ENCODE measurements around the gene PRSS12. TPM values are rescaled to one million over a fixed set of nuclear protein-coding genes. Genes with fewer than 3 reads are reported as not detected.

Gene PRSS12
- total RNA-seq, 1 experiment from 2014 or later: 13.8 TPM

DNA sequence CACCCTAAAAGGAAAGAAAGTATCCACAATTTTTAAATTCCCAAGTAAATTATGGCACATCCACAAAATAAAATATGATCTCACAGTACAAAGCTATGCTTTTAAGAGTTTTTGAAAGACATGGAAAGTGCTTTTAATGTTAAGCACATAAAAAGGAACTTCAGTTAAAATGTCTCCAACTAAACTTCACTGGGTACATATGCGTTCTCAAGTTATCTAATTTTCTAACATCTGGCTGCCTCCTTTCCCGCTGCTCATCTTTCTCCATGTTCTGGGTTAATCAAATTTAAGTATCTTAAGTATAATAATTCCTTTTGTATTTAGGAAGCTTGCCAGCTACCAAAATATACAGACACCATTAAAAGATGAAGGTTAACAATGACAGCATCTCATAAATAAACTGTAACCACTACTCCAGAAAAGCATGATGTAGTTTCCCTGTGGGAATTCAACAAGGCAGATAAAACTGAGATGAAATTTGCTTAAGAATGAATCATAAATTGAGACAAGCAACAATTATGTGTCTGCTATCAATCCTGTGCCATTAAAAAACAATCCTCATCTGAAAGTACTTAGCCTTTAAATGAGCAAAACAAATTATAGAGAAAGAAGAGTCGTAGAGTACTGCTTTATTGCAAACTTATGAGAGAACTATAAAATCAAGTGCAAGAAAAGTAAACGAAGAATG, 25.1 kb downstream of the PRSS12 start:
- no peaks in the 10 kb centered on the region for H3K27me3 ChIP-seq (ENCODE audit: insufficient read depth, low read length)
- no peaks in the 10 kb centered on the region for H4K20me1 ChIP-seq (ENCODE audit: insufficient read depth)
- no peaks in the 10 kb centered on the region for H3K9me3 ChIP-seq (ENCODE audit: control insufficient read depth in 1 of 2, insufficient read depth in 1 of 2, low read depth in 1 of 2, low read length in 2 of 2)
- no peak for TF ChIP-seq SRF (IDR thresholded peaks at IDR 0.05; ENCODE audit: low read depth)
- TF ChIP-seq SIN3A (IDR thresholded peaks at IDR 0.05; ENCODE audit: low read depth): no peak
- no peak for TF ChIP-seq CTCF (IDR thresholded peaks at IDR 0.05 in 2 of 3, conservative IDR thresholded peaks at IDR 0.05 in 1 of 3; ENCODE audit: borderline replicate concordance in 1 of 3, insufficient read depth in 1 of 3, low read depth in 2 of 3, low read length in 2 of 3)
- TF ChIP-seq ZFX (IDR thresholded peaks at IDR 0.05): no peak
- no peak for TF ChIP-seq ZNF274 (IDR thresholded peaks at IDR 0.05; ENCODE audit: low read depth, low read length)
- TF ChIP-seq POLR2AphosphoS5 (IDR thresholded peaks at IDR 0.05; ENCODE audit: low read depth, low read length): no peak
- no peak for TF ChIP-seq FOSL1 (IDR thresholded peaks at IDR 0.05; ENCODE audit: low read depth)
- no peak for TF ChIP-seq SP1 (IDR thresholded peaks at IDR 0.05; ENCODE audit: low read depth)
- TF ChIP-seq ELF1 (IDR thresholded peaks at IDR 0.05; ENCODE audit: borderline replicate concordance, low read depth): no peak
- no peak for TF ChIP-seq EZH2phosphoT487 (IDR thresholded peaks at IDR 0.05; ENCODE audit: borderline replicate concordance)
- no peak for TF ChIP-seq EZH2 (IDR thresholded peaks at IDR 0.05)
- TF ChIP-seq YY1 (IDR thresholded peaks at IDR 0.05; ENCODE audit: extremely low read depth, insufficient replicate concordance, low read depth, low read length): no peak
- TF ChIP-seq CBX3 (IDR thresholded peaks at IDR 0.05; ENCODE audit: low read depth): no peak
- no peak for TF ChIP-seq CEBPB (IDR thresholded peaks at IDR 0.05; ENCODE audit: low read depth)
- no peak for TF ChIP-seq JUND (IDR thresholded peaks at IDR 0.05)
- TF ChIP-seq POLR2A (IDR thresholded peaks at IDR 0.05; ENCODE audit: borderline replicate concordance, extremely low read depth, insufficient read depth, insufficient read length): no peak
- TF ChIP-seq, protein P1, sequence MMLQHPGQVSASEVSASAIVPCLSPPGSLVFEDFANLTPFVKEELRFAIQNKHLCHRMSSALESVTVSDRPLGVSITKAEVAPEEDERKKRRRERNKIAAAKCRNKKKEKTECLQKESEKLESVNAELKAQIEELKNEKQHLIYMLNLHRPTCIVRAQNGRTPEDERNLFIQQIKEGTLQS (IDR thresholded peaks at IDR 0.05): no peak
- TF ChIP-seq MAX (IDR thresholded peaks at IDR 0.05): no peak
- TF ChIP-seq EGR1 (IDR thresholded peaks at IDR 0.05; ENCODE audit: low read depth): no peak
- TF ChIP-seq, protein P2, sequence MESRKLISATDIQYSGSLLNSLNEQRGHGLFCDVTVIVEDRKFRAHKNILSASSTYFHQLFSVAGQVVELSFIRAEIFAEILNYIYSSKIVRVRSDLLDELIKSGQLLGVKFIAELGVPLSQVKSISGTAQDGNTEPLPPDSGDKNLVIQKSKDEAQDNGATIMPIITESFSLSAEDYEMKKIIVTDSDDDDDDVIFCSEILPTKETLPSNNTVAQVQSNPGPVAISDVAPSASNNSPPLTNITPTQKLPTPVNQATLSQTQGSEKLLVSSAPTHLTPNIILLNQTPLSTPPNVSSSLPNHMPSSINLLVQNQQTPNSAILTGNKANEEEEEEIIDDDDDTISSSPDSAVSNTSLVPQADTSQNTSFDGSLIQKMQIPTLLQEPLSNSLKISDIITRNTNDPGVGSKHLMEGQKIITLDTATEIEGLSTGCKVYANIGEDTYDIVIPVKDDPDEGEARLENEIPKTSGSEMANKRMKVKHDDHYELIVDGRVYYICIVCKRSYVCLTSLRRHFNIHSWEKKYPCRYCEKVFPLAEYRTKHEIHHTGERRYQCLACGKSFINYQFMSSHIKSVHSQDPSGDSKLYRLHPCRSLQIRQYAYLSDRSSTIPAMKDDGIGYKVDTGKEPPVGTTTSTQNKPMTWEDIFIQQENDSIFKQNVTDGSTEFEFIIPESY (IDR thresholded peaks at IDR 0.05; ENCODE audit: extremely low read depth, insufficient replicate concordance, low read length): no peak
- H3K4me1 ChIP-seq (ENCODE audit: control insufficient read depth in 1 of 2, insufficient read depth in 2 of 2, low read length in 2 of 2): no peaks in the 10 kb centered on the region
- no peak overlapping the region for H3K4me3 ChIP-seq (replicated peaks in 1 of 2; ENCODE audit: low read depth in 1 of 2, low read length in 2 of 2)
- ATAC-seq: no peak
- no peaks in the 10 kb centered on the region for H3K79me2 ChIP-seq (ENCODE audit: insufficient read depth, low read length)
- H3K4me2 ChIP-seq (ENCODE audit: low read length): no peak overlapping the region
- intact Hi-C loops (cut with micrococcal nuclease): no loop called here
- H3K36me3 ChIP-seq (ENCODE audit: control insufficient read depth in 1 of 2, insufficient read depth in 2 of 2, low read length in 2 of 2): no peaks in the 10 kb centered on the region
- no peak for DNase-seq (ENCODE audit: low read depth, low spot score)
- RAD21 ChIA-PET (ENCODE audit: low non-redundant PET in 1 of 2, low total read pairs in 2 of 2, uncharacterized antibody in 2 of 2, unreplicated experiment in 2 of 2): no interaction called here
- no peak overlapping the region for H2AFZ ChIP-seq (ENCODE audit: low read depth, low read length, poor library complexity, severe bottlenecking)
- no TSS peak for BruUV-seq (replicated peaks)
- H3K27ac ChIP-seq (ENCODE audit: low read depth, low read length): no peak overlapping the region
- POLR2A ChIA-PET: no interaction called here
- H3K9ac ChIP-seq (ENCODE audit: low read length): no peak overlapping the region
- CTCF ChIA-PET: no interaction called here
- H3K9me2 ChIP-seq (ENCODE audit: insufficient read depth): no peaks in the 10 kb centered on the region
